Dedifferentiated amniotic fluid mesenchymal stem cell (primary cell): ENCODE results near the gene PUS1.
A peak's percentile ranks its signal among the peaks of the same experiment; 100 is the strongest.

ENCODE experiments used
- DNase-seq: peaks from one replicate; pipeline ENCODE4 v3.0.0-alpha.2; 2016; ENCODE audit errors: extremely low spot score

Gene PUS1

GRCh38 chr12:131902332-131903241, 26.5 kb upstream of the PUS1 start:
- DNase-seq: no peak

GRCh38 chr12:131903270-131904255, 25.5 kb upstream of the PUS1 start:
- no peak for DNase-seq

GRCh38 chr12:131904346-131904745, 24.7 kb upstream of the PUS1 start:
- no peak for DNase-seq

GRCh38 chr12:131905081-131905629, 23.9 kb upstream of the PUS1 start:
- DNase-seq: no peak

- no peak for DNase-seq
Measured at GRCh38 chr12:131905630-131906091, 23.4 kb upstream of the PUS1 start.

GRCh38 chr12:131907379-131908091, 21.5 kb upstream of the PUS1 start:
- DNase-seq: no peak

GRCh38 chr12:131908092-131909080, 20.7 kb upstream of the PUS1 start:
- DNase-seq: no peak

GRCh38 chr12:131909081-131909751, 19.9 kb upstream of the PUS1 start:
- no peak for DNase-seq

GRCh38 chr12:131909752-131910219, 19.3 kb upstream of the PUS1 start:
- DNase-seq: no peak

GRCh38 chr12:131910302-131911027, 18.6 kb upstream of the PUS1 start:
- DNase-seq: no peak

GRCh38 chr12:131911028-131911650, 17.9 kb upstream of the PUS1 start:
- no peak for DNase-seq

- no peak for DNase-seq
Measured at GRCh38 chr12:131911851-131912477, 17.1 kb upstream of the PUS1 start.

GRCh38 chr12:131912518-131913274, 16.4 kb upstream of the PUS1 start:
- peak; percentile 29 for DNase-seq

- no peak for DNase-seq
Measured at GRCh38 chr12:131913666-131914065, 15.4 kb upstream of the PUS1 start.

GRCh38 chr12:131914179-131914702, 14.8 kb upstream of the PUS1 start:
- DNase-seq: no peak

- no peak for DNase-seq
Measured at GRCh38 chr12:131915000-131915689, 13.9 kb upstream of the PUS1 start.
